Coronary artery (tissue), 2 donors: Measurements from ENCODE around the gene SLC44A5.
"Not testable (repeated sequence)": the region's sequence is repeated elsewhere in the genome, so short reads cannot be mapped to it uniquely, and the experiment has no call there.

ENCODE experiments used
- DNase-seq: peaks from one replicate; pipeline ENCODE4 v3.0.0-alpha.2; 2017; ENCODE audit warnings: low spot score
- H3K27ac ChIP-seq, 2 donors: fragments of 200-600 bp; sonication (generic); one replicate each; pipeline ENCODE4 v1.5.1; 2016 to 2019
- H3K4me3 ChIP-seq: fragments of 200-600 bp; sonication (generic); 2 replicates; pipeline ENCODE4 v1.5.1; 2016; ENCODE audit warnings: mild to moderate bottlenecking, moderate library complexity
- CTCF ChIP-seq: fragments of 200-600 bp; sonication (generic); IDR thresholded peaks from one replicate; pipeline ENCODE4 v1.5.1; 2019; ENCODE audit warnings: antibody characterized with exemption

The SLC44A5 gene

GRCh38 chr1:75198163-75198562 lies 412.8 kb downstream of the SLC44A5 start:
- no peak for TF ChIP-seq CTCF
- no peak for DNase-seq
- Histone ChIP-seq H3K27ac (no peak overlapping the region), H3K4me3 (no peak overlapping the region)

GRCh38 chr1:75188892-75189291 lies 422.0 kb downstream of the SLC44A5 start:
- H3K4me3 ChIP-seq, result no peak overlapping the region
- H3K27ac ChIP-seq, result no peak overlapping the region
- DNase-seq, result no peak
- TF ChIP-seq CTCF, result no peak

DNA sequence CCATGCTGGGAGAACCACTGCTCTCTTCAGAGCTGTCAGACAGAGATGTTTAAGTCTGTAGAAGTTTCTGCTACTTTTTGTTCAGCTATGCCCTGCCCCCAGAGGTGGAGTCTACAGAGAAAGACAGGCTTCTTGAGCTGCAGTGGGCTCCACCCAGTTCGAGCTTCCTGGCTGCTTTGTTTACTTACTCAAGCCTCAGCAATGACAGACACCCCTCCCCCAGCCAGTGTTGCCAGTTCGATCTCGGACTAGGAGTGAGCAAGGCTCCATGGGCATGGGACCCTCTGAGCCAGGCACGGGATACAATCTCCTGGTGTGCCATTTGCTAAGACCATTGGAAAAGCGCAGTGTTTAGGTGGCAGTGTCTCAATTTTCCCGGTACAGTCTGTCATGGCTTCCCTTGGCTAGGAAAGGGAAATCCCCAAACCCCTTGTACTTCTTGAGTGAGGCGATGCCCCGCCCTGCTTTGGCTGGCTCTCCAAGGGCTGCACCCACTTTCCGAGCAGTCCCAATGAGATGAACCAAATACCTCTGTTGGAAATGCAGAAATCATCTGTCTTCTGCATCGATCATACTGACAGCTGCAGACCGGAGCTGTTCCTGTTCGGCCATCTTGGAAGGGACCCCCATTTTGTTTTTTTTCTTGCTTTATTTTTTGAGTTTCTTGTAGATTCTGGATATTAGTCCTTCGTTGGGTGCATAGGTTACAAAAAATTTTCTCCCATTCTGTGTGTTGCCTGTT lies 429.5 kb downstream of the SLC44A5 start:
- DNase-seq, result not testable (repeated sequence)

GRCh38 chr1:75174031-75174760 lies 436.7 kb downstream of the SLC44A5 start:
- TF ChIP-seq CTCF, result no peak

More for the DNA sequence above, 429.5 kb downstream of the SLC44A5 start:
- not testable (repeated sequence) for H3K4me3 ChIP-seq, H3K27ac ChIP-seq

DNA sequence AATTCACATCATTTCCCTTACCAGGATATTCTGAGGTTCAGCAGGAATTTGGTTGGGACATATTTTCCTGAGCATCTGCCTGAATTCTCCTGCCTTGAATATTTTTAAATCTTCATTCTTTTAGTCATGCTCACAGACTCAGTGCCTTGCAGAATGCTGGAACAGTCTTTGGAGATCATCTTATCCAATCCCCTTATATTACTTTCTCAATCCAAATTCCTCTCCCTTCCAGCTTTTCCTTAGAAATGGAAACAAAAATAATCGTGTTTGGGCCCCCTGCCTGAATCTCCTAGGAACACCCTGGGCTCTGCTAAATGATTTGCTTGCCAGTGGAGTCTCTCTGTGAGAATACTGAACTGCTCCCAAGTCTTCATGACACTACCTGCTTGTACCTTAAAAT lies 438.4 kb downstream of the SLC44A5 start:
- no peak for DNase-seq

More at GRCh38 chr1:75174031-75174760, 436.7 kb downstream of the SLC44A5 start:
- DNase-seq, result no peak
- Histone ChIP-seq H3K4me3 (no peak overlapping the region), H3K27ac (no peak overlapping the region)

GRCh38 chr1:75171876-75172275 lies 439.0 kb downstream of the SLC44A5 start:
- Histone ChIP-seq H3K27ac (no peak overlapping the region), H3K4me3 (no peak overlapping the region)
- TF ChIP-seq CTCF, result no peak
- no peak for DNase-seq

More for the DNA sequence above, 438.4 kb downstream of the SLC44A5 start:
- H3K27ac ChIP-seq, result no peak overlapping the region
- no peak for TF ChIP-seq CTCF
- no peak overlapping the region for H3K4me3 ChIP-seq

- no peak for DNase-seq
- H3K4me3 ChIP-seq, result no peak overlapping the region
- no peak overlapping the region for H3K27ac ChIP-seq
- no peak for TF ChIP-seq CTCF
Observed at GRCh38 chr1:75170981-75171380, 439.9 kb downstream of the SLC44A5 start.
